G401 (cell line): Measurements from ENCODE around the gene CDH13. TPM values are rescaled to one million over a fixed set of nuclear protein-coding genes. Genes with fewer than 3 reads are reported as not detected.

Experiments
- DNase-seq: peaks from one replicate; pipeline ENCODE4 v3.0.0-alpha.2; 2015; ENCODE audit warnings: low spot score
- in situ Hi-C: cut with HindIII; loops from 2 replicates; pipeline ENCODE4 v1.10.0; 2016; ENCODE audit warnings: low sequenced_read_pairs, mixed read lengths
- total RNA-seq: library from RNA; depleted of rRNA; stranded (reverse); fragments of >200 nt; shearing (Covaris generic); gene quantifications from 2 replicates; pipeline ENCODE4 v1.2.3, GENCODE V29; 2014

Gene CDH13
- total RNA-seq, 1 experiment from 2014 or later = 10.8 TPM

- no peak for DNase-seq
These were observed 1101.1 kb downstream of the CDH13 start for GRCh38 chr16:83727751-83728352.

GRCh38 chr16:83728492-83728891 lies 1101.7 kb downstream of the CDH13 start:
- DNase-seq = no peak
- in situ Hi-C loops = no loop called here

More at GRCh38 chr16:83727751-83728352, 1101.1 kb downstream of the CDH13 start:
- in situ Hi-C loops = no loop called here

DNA sequence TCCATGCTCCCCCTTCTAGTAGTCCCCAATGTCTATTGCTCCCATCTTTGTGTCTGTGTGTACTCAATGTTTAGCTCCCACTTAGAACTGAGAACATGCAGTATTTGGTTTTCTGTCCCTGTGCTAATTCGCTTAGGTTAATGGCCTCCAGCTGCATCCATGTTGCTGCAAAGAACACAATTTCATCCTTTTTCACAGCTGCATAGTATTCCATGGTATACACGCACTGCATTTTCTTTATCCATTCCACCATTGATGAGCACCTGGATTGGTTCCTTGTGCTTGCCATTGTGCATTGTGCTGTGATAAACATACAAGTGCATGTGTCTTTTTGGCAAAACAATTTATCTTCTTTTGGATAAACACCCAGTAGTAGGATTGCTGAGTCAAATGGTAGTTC lies 1104.0 kb downstream of the CDH13 start:
- no peak for DNase-seq
- in situ Hi-C loops = no loop called here

- no peak for DNase-seq
- in situ Hi-C loops = no loop called here
These were observed 1105.8 kb downstream of the CDH13 start for GRCh38 chr16:83732536-83732935.

DNA sequence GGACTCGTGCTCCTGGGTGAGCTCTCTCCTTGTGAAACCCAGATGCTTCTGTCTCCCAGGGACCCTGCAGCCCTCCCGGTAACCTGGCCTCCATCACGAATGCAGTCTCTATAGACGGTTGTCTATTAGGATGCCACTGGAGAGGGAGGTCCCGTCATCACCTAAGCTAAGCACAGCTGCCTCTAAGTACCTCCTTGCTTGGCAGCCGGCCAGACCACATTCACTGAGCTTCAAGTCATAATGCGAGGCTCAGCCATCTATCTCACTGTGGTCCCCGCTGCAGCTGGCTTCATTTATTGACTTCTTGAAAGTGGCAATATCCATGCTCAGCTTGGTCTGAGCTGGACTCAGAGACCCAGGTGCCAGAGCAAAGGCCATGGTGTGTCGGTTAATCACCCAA lies 1106.5 kb downstream of the CDH13 start:
- in situ Hi-C loops = no loop called here
- DNase-seq = no peak

DNA sequence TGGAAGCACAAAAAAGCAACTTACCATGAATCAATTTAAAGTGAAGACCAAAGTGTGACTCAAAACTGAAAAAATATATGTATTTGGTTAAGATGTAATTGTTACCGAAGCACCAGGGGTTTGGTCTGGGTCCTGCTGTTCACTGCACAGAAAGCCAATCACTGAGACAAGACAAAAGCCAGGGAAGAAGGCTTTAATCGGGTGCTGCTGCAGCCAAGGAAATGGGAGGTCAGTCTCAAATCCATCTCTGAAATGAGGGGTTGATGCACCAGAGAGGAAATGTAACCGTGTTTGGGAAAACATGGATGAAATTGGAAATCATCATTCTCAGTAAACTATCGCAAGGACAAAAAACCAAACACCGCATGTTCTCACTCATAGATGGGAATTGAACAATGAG lies 1107.4 kb downstream of the CDH13 start:
- in situ Hi-C loops = no loop called here

DNA sequence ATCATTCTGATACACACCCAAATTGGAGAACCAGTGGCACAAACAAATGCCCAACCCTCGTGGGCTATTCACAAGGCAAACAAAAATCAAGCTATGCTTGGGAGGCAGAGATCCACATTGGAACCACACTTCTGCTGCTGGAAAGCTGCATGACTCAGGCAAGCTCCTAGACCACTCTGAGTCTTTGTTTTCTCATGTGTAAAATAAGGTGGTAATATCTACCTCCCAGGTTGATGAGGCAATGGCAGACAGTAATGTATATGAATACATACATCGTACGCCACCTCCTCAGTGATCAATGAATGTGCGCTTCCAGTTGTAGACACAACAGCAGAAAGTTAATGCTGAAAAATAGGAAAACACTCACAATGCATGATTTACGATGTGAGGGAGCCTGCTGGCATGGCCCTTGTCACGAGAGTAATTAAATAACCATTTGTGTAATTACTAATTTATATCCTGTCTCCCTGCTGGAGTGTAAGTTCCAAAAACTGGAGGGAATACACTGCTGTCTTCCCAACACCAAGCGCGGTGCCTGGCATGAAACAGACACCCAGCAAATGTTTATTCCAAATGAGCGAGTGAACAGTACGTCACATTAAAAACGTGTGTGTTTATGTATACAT lies 1111.1 kb downstream of the CDH13 start:
- in situ Hi-C loops = no loop called here
- no peak for DNase-seq

More for the DNA sequence above, 1107.4 kb downstream of the CDH13 start:
- DNase-seq = no peak

DNA sequence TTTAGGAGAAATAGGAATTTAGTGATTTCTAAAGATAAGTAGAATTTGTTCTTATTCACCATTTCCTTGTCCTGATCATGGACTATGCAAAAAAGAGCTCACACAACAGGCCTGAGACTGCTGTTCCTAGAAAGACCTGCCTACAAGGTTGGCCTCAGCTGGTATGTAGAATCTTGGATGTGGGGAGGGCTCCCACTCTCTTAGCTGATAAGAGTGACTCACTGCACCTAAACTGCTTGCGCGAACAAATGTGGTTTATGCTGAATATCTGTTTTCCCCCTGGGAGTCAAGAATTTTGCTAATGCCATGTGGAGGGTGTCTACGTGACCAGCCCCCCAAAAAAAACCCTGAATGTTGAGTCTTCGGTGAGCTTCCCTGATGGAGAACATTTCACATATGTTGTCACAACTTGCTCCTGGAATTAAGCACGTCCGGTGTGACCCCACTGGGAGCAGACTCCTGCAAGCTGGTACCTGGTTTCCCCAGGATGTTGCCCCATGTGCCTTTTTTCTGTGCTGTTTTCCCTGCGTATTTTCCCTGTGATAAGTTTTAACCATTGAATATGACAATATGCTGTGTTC lies 1112.2 kb downstream of the CDH13 start:
- in situ Hi-C loops = no loop called here

GRCh38 chr16:83742124-83742899 lies 1115.5 kb downstream of the CDH13 start:
- DNase-seq = peak; percentile 6
- in situ Hi-C loops = no loop called here

More for the DNA sequence above, 1112.2 kb downstream of the CDH13 start:
- DNase-seq = no peak

DNA sequence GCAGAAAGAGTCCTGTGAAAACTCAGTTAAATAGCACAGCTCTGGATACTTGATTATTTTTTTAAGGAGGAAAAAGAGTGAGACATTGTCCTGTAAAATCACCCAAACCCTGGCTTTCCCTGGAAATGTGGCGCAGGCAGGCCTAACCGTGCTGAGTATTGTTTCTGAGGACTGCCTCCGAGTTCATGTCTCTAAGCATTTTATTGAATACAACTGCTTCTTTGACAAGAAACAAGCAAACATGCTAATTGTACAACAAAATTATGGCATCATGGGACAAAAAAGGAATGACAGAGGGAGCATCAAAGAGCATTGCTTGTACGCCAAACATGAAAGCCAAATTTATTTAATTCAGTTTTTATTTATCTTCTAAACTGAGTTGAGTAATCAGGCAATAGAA lies 1116.5 kb downstream of the CDH13 start:
- in situ Hi-C loops = no loop called here
- DNase-seq = no peak

- DNase-seq = no peak
- in situ Hi-C loops = no loop called here
These were observed 1117.0 kb downstream of the CDH13 start for GRCh38 chr16:83743720-83744119.

DNA sequence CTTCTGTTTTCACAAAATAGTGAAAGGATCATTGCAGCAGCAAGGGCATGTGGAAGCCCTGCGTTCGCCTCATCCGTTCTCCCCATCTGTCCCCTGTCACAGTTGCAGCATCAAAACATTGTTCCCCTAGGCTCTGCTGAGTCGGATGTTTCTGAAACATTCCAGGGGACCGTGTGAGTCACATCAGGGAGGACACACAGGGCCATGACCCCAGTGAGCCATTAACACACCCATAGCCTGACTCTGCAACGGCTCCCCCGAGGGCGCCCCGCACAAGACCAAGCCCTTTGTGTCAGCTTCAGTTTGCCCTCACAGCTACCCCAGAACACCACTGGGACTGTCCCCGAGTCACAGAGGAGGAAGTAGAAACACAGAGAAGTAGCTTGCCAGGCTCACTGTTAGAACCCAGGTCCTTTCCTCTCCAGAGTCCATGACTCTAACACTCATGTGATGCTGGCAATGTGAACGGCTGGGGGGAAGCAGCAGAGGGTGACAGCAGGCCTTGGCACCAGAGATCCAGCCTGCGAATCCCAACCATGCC lies 1117.7 kb downstream of the CDH13 start:
- in situ Hi-C loops = no loop called here
- no peak for DNase-seq

DNA sequence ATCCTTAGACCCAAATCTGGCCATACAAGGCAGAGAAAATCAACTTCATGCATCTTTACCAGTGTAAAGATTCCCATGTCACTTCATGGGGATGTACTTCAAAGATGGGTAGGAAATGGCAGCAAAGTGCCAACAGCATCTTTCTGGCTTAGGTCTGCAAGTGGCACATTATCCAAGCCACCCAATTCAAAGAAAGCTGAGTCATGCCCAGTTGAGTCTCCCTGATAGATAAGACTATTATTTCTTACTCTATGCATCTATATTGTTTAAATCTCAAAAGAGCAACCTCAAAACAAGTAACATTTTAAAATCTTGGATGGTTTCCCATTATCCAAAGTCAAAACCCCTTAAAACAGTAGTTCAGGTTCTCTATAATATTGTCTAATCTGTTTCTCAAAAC lies 1119.8 kb downstream of the CDH13 start:
- no peak for DNase-seq
- in situ Hi-C loops = no loop called here

- in situ Hi-C loops = no loop called here
- DNase-seq = no peak
These were observed 1121.2 kb downstream of the CDH13 start for GRCh38 chr16:83747936-83748335.

GRCh38 chr16:83755391-83755790 lies 1128.6 kb downstream of the CDH13 start:
- DNase-seq = no peak
- in situ Hi-C loops = no loop called here

DNA sequence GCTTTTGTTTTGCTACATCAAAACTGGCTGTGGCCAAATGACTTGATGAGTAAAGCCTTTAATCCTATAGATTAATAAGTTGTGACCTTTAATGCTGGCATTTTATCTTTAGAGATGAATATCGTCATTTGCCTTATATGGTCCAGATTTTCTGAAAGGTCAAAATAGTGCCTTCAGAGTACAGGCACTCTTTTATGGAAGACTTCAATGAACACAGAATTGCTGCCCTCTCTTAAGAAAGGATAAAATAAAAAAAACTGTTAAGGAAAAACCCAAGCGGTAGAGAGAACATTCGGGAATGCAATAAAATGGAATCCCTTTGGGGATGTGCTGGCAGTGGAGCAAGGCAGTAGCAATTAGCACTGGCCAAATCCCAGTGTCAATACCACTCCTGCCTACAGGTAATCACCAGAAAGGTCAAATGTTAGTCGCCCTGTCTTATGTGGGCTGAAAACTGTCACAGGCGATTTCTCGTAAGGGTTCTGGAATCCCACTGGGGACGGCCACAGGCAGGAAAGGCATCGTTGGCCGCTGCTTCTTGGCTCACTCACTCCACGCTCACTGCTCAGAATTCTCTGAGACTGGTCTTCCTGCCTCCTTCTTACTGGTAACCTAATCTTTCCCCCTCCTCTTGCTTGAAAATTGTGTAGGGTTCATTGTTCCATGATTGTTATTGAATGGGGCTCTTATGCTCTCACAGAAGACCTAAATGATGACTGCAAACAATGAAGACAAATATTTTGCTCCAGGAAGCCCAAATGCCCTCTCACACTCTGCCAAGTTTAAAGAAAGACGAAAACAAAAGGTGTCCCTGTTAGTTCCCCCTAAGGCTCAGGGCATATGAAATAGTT lies 1135.6 kb downstream of the CDH13 start:
- in situ Hi-C loops = no loop called here
- DNase-seq = no peak

DNA sequence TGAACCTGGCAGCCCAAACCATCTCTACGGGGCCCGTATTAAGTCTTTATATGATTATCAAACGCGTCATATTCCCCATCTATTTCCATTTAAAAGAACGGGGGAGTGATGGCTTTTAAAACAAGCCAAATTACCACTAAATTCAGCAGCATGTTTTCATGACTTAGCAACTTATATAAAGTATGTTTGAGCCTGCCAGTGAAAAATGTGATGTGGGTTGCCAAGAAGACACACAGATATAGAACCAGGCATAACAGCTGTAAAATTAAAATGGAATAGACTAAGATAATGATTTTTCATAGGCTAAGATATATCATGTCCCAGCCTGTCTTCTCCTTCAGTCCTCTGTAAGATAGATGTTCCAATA lies 1136.2 kb downstream of the CDH13 start:
- in situ Hi-C loops = no loop called here
- no peak for DNase-seq

DNA sequence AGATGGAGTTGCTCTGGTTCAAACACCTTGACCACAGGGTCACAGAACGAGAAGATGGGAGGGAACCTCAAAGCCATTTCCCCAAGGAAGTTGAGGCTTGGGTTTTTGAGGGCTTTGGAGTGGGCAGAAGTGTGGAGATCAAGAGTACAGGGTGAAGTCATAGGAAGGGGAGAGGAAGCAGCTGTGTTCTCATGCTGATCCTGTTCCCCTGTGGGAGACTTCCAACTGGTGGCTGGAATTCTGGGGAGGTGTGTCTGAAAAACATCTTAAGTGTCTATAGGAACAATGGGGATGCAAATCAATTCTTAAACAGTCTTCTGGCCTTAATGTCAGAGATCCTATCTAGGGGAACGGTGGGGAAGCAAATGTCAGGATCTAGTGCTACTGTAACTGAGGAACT lies 1142.2 kb downstream of the CDH13 start:
- in situ Hi-C loops = no loop called here

GRCh38 chr16:83769397-83770008 lies 1142.7 kb downstream of the CDH13 start:
- in situ Hi-C loops = no loop called here
- no peak for DNase-seq

More for the DNA sequence above, 1142.2 kb downstream of the CDH13 start:
- no peak for DNase-seq
